GM19324 (cell line): Measurements from ENCODE around the gene MCAT.
"Not testable (repeated sequence)": the region's sequence is repeated elsewhere in the genome, so short reads cannot be mapped to it uniquely, and the experiment has no call there.

ENCODE experiments used
- ATAC-seq: cut with Tn5 transposase; IDR thresholded peaks from one replicate; pipeline ENCODE4 v1.9.1; 2021; ENCODE audit warnings: mild to moderate bottlenecking, moderate library complexity; ENCODE audit not compliant: unreplicated experiment, low FRiP score

The MCAT gene

GRCh38 chr22:43156413-43156812 lies 13.2 kb upstream of the MCAT start:
- ATAC-seq, result no peak

GRCh38 chr22:43155789-43156188 lies 12.6 kb upstream of the MCAT start:
- no peak for ATAC-seq

- no peak for ATAC-seq
Observed at GRCh38 chr22:43154887-43155536, 11.8 kb upstream of the MCAT start.

- no peak for ATAC-seq
Observed at GRCh38 chr22:43153899-43154298, 10.7 kb upstream of the MCAT start.

GRCh38 chr22:43152357-43153071 lies 9.3 kb upstream of the MCAT start:
- ATAC-seq, result no peak

GRCh38 chr22:43152003-43152356 lies 8.8 kb upstream of the MCAT start:
- no peak for ATAC-seq

- ATAC-seq, result no peak
Observed at GRCh38 chr22:43151251-43152002, 8.2 kb upstream of the MCAT start, which contains the start of gene TSPO. Gene TSPO, plus strand, starts transcription at chr22:43151559. Its CDS starts 7,680 bp downstream, at chr22:43159239.

- no peak for ATAC-seq
Observed at GRCh38 chr22:43150731-43151206, 7.6 kb upstream of the MCAT start.

GRCh38 chr22:43148581-43148980 lies 5.4 kb upstream of the MCAT start:
- ATAC-seq, result no peak

- ATAC-seq, result no peak
Observed at GRCh38 chr22:43147821-43148220, 4.6 kb upstream of the MCAT start.

- ATAC-seq, result not testable (repeated sequence)
Observed at GRCh38 chr22:43146332-43146731, 3.1 kb upstream of the MCAT start.

GRCh38 chr22:43145371-43145770 lies 2.2 kb upstream of the MCAT start:
- ATAC-seq, result not testable (repeated sequence)

- no peak for ATAC-seq
Observed at GRCh38 chr22:43144949-43145348, 1.8 kb upstream of the MCAT start.

GRCh38 chr22:43136801-43137200 lies 6.4 kb downstream of the MCAT start:
- no peak for ATAC-seq

GRCh38 chr22:43136255-43136654 lies 6.9 kb downstream of the MCAT start:
- ATAC-seq, result no peak

- no peak for ATAC-seq
Observed at GRCh38 chr22:43135565-43135964, 7.6 kb downstream of the MCAT start.

GRCh38 chr22:43134553-43134952 lies 8.6 kb downstream of the MCAT start:
- ATAC-seq, result no peak

GRCh38 chr22:43133401-43133800 lies 9.8 kb downstream of the MCAT start:
- ATAC-seq, result no peak

GRCh38 chr22:43131773-43132501 lies 11.3 kb downstream of the MCAT start:
- no peak for ATAC-seq
